HL-60/S4 treated with phorbol 12-myristate 13-acetate at 8.2 ng/mL for 4 days and 3 days (cell line): ENCODE data around the gene PRMT2.

Experiments
- in situ Hi-C: fragments of 300-500 bp; cut with MboI; formaldehyde crosslinking; loops from 2 replicates; pipeline ENCODE4 v1.15.0; 2022; ENCODE audit warnings: low sequenced_read_pairs

The PRMT2 gene

DNA sequence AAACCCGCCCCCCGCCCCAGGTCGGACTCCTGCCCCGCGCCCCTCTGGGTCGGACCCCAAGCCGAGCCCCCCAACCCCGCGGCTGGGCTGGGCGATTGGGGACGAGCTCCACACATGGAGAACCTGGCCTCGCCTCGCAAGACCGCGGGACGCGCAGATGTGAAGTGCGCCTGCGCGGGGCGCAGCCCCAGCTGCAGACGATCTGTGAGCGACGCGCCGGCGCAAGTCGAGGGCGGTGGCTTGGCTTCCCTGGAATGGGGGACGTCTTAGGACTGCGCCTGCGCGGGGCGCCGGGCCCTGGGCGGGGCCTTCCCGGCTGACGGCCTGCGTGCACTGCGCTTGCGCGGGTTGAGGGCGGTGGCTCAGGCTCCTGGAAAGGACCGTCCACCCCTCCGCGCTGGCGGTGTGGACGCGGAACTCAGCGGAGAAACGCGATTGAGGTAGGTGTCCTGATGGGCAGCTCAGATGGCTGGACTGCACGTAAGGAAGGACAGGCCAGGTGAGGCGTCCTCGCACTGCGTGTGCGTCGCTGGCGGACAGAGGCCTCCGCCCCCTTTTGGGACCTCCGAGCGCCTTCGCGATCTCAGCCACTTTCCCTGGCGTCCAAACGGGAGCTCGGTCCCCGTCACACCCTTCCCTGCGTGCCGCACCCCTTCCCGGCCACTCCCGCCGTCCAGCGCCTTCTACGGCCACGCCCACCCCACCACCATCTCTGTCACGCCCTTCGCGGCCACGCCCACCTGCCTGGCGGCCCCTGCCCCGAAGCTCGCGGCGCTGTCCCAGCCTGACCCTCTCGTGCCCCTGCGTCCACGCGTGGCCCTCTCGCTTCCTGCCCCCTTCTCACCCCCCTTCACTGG is at the start of gene PRMT2:
Gene PRMT2, plus strand, starts transcription at position 351 of the 857 bp plus-strand sequence. CDS start 1,278 bp downstream, outside the sequence.
- in situ Hi-C loops: no loop called here

DNA sequence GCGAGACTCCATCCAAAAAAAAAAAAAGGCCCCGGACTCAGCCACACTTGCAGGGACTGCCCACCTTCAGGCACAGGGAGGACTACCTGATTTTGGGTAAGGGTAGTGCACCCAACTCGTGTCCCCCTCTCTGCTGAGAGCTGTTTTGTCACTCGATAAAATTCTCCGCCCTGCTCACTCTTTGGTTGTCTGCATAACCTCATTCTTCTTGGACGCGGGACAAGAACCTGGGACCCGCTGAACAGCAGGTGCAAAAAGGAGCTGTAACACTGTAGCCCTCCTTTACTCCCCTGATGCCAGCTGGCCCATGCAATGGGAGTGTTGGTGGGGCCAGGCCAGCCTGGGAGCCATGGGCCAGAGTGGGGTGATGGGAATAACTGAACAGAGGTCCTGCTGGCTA is 41.2 kb upstream of the PRMT2 start:
- in situ Hi-C loops: no loop called here

DNA sequence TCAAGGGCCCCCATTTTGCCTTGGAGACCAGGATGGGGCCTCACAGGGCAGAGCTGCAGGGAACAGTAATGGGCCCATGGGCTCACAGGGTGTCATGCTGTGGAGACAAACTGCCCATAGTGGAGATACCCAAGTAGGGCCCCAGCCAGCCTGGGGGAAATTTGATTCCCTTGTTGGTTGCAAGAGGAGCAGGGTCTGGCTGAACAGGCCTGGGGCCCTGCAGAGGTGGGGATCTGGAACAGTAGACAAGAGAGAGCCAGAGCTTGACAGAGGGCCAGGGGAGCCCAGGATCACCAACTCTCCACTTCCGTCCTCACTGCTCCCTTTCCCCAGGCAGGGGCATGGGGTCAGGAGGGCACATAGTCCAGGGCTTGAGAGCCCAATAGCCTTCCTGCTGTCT is 39.3 kb upstream of the PRMT2 start:
- in situ Hi-C loops: no loop called here

DNA sequence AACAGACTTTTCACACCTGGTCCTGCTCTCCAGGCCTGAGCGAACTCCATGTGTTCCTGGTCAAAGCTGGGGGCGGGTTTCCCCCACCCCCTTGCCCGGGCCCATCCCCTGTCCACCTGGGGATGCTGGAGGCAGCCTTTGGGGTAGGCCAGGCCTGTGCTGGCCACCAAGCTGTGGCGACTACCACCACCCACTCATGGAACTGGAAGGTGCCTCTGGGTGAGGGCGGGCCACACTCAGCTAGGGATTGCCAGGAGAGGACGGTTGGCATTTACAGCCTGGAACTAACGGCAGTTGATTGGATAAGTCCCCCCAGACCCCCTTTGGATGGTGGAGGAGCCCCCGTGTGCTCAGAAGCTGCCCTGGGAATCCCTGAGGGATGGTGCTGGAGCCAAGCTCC is 38.4 kb upstream of the PRMT2 start:
- in situ Hi-C loops: no loop called here

GRCh38 chr21:46597896-46598343 is 37.6 kb upstream of the PRMT2 start:
- in situ Hi-C loops: no loop called here

GRCh38 chr21:46598581-46599572 is 36.6 kb upstream of the PRMT2 start:
- in situ Hi-C loops: no loop called here

GRCh38 chr21:46600305-46600704 is 35.2 kb upstream of the PRMT2 start:
- in situ Hi-C loops: no loop called here

DNA sequence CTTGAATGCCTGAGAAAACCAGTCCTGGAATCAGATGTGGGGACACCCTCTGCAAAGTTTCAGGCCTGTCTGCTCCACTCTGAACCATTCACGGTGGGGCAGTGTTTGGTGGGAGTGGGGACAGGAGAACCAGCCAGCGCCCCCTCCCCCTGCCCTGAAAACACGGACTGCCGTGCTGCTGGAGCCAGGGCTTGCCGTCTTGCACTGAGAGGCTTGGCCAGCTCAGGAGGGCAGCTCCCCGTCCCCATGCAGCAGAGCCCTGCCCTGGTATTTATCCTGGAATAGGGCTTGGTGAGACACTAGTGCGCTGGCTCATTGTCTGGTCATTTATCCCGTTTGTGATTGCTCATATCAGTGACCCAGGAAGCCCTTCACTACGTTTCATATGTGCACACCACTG is 34.5 kb upstream of the PRMT2 start:
- in situ Hi-C loops: no loop called here

- in situ Hi-C loops: no loop called here
These were observed 32.2 kb upstream of the PRMT2 start for GRCh38 chr21:46603228-46603627.

DNA sequence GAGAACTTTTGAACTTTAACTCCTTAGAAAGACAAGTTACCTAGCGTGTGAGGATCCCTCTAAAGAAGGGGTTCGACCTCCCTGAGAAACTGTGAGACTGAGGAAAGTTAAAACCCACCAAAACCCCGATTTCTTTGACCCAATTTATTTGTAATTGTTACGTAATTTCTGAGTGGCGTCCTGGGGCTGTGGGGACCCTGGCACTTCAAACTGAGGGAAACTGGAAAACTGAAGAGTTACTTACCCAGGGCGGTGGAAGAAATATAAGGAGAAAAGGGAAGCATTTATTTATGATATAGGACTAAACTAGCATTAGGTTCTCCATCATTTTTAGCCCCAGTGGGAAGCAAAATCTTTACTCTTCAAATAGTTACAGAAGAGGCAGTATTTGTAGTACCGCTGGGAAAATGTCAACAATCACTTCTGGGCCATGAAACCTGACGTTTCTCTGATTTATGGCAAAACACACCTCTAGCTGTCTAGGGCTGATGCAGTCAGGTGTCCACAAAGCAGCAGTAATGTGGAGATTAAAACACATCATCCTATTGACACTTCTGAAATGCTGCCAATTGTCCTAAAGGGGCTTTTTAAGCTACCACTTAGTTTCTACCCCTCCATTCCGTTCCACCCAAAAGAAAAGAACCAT is 31.0 kb upstream of the PRMT2 start:
- in situ Hi-C loops: no loop called here

DNA sequence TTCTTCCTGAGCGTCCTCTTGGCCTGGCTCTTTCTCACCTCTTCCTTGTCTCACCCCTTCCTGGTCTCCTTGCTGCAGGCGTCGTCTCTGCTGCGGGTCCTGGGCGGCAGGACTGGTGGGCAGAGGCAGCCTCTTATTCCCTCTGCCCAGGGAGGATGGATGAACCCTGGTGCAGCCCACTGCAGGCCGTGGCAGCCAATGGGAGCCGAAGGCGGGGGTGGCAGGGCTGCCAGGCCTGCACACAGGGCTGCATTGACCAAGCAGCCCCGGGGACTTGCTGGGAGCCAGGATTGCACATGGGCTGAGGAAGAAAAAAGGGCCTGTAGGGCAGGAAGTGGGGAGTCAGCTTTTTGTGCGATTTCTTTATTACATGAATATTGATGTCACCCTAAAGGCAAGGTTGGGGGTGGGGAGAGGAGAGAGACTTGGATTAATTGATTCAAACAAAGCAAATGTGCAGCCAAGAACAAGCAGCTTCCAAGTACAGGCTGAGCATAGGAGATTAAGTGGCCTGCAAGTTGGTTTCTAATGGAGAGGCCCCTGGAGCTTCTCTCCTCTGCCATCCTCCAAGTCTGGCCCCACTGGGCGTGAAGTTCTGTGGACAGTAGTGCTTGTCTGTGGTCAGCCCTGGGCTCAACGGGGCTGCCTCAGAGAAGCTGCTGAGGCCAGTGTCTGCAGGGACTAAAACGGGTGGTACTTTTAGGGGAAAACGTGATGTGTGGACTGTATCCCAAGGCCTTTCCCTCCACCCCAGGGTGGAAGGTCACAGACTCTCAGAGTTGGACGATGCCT is 30.3 kb upstream of the PRMT2 start, which contains the start of gene S100B:
Gene S100B, minus strand, starts transcription at position 108 of the 792 bp plus-strand sequence. CDS start 2,667 bp downstream, outside the sequence.
- in situ Hi-C loops: no loop called here

GRCh38 chr21:46605767-46606426 is 29.6 kb upstream of the PRMT2 start:
- in situ Hi-C loops: no loop called here

GRCh38 chr21:46606427-46606813 is 29.1 kb upstream of the PRMT2 start:
- in situ Hi-C loops: no loop called here

- in situ Hi-C loops: no loop called here
These were observed 27.8 kb upstream of the PRMT2 start for GRCh38 chr21:46607636-46608035.

GRCh38 chr21:46608672-46609111 is 26.8 kb upstream of the PRMT2 start:
- in situ Hi-C loops: no loop called here

- in situ Hi-C loops: no loop called here
These were observed 25.3 kb upstream of the PRMT2 start for GRCh38 chr21:46610018-46610701.

GRCh38 chr21:46613391-46613790 is 22.1 kb upstream of the PRMT2 start:
- in situ Hi-C loops: no loop called here

GRCh38 chr21:46616050-46616449 is 19.4 kb upstream of the PRMT2 start:
- in situ Hi-C loops: no loop called here

- in situ Hi-C loops: no loop called here
These were observed 18.8 kb upstream of the PRMT2 start for GRCh38 chr21:46616656-46617055.
